GM12873 (cell line): Measurements from ENCODE around the gene FGL2.

Source experiments
- TF ChIP-seq, protein P1 (sequence below): IDR thresholded peaks from 2 replicates; pipeline ENCODE4 v1.5.1; 2012; ENCODE audit warnings: low read depth, mild to moderate bottlenecking, moderate library complexity, low read length, control low read depth; ENCODE audit not compliant: insufficient read depth; ENCODE audit errors: missing control alignments

FGL2 gene

GRCh38 chr7:77184463-77184862 is 15.2 kb downstream of the FGL2 start:
- TF ChIP-seq, protein P1, sequence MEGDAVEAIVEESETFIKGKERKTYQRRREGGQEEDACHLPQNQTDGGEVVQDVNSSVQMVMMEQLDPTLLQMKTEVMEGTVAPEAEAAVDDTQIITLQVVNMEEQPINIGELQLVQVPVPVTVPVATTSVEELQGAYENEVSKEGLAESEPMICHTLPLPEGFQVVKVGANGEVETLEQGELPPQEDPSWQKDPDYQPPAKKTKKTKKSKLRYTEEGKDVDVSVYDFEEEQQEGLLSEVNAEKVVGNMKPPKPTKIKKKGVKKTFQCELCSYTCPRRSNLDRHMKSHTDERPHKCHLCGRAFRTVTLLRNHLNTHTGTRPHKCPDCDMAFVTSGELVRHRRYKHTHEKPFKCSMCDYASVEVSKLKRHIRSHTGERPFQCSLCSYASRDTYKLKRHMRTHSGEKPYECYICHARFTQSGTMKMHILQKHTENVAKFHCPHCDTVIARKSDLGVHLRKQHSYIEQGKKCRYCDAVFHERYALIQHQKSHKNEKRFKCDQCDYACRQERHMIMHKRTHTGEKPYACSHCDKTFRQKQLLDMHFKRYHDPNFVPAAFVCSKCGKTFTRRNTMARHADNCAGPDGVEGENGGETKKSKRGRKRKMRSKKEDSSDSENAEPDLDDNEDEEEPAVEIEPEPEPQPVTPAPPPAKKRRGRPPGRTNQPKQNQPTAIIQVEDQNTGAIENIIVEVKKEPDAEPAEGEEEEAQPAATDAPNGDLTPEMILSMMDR = no peak

DNA sequence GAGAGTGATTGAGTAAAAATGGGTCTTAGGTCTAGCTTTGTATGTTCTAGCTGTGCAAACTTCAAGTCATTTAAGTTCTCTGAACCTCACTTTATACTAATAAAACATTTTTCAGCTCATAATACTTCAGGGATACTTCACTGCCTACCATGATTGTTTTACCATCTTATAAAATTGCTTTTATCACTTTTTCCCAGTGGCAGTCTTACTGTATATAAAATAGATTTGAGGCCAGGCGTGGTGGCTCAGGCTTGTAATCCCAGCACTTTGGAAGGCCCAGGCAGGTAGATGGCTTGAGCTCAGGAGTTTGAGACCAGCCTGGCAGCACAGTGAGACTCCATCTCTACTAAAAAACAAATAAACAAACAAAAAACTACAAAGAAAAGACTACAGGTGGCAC is 17.4 kb downstream of the FGL2 start:
- TF ChIP-seq, protein P1 = no peak

- TF ChIP-seq, protein P1 = no peak
Observed at GRCh38 chr7:77181734-77182133, 17.9 kb downstream of the FGL2 start.

- TF ChIP-seq, protein P1 = no peak
Observed at GRCh38 chr7:77181015-77181595, 18.5 kb downstream of the FGL2 start.

DNA sequence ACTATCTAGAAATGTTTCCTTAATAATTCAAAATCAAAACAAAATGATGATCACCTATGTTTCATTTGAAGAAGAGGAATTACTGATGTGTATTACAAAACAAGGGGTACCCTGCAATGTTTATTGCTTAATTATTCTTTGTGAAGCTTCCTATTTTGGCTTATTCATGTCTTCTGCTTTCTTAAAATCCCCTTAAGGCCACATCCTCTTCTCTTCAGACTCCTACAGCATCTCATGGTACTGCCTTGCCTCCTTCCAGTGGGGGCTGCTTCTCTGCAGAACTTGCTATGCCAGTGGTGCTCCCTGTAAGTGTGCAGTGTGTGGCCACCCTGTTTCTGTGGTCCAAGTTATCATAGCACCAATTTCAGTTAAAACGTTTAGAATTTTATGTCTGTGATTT is 42.2 kb downstream of the FGL2 start:
- TF ChIP-seq, protein P1 = no peak
